ENCODE results near the gene ZSCAN26. TPM values are rescaled to one million over a fixed set of nuclear protein-coding genes. Genes with fewer than 3 reads are reported as not detected.

The ZSCAN26 gene
- total RNA-seq, 1 experiment from 2014 or later = 9.0 TPM

DNA sequence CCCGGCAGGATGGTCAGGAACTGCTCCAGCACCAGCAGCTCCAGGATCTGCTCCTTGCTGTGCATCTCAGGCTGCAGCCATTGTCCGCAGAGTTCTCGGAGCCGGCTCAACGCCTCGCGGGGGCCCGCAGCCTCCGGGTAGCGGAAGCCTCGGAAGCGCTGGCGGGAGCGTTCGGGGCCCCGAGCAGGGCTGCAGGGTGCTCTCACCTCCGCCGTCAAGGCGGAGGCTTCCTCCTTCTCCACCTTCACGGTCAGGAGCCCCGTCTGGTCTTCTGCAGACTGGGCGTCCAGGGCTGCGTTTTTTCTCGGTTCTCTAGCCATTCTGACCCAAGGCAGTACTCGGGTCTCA lies 15.3 kb upstream of the ZSCAN26 start:
- Histone ChIP-seq H3K79me2 (ENCODE audit: insufficient read depth, low read length) (peaks cover 3% of the 10 kb centered on the region; the same call in 1 of the 2 replicates), H3K4ac (ENCODE audit: low read depth, low read length) (no peak overlapping the region), H3T11ph (ENCODE audit: low read length) (no peak overlapping the region), H3K18ac (ENCODE audit: insufficient read length, low read depth, low read length) (no peak overlapping the region), H3K9me3 (ENCODE audit: control insufficient read depth, low read depth, low read length) (no peaks in the 10 kb centered on the region), H3K14ac (ENCODE audit: insufficient read depth, low read length) (no peak overlapping the region), H3K23ac (ENCODE audit: insufficient read length, low read depth, low read length) (no peak overlapping the region), H2BK5ac (ENCODE audit: insufficient read length, low read length) (no peak overlapping the region), H3K4me1 (ENCODE audit: insufficient read depth, low read length) (no peaks in the 10 kb centered on the region), H2BK15ac (ENCODE audit: low read depth, low read length) (no peak overlapping the region), H4K5ac (ENCODE audit: insufficient read length, low read depth, low read length) (no peak overlapping the region), H4K8ac (replicated peaks; ENCODE audit: insufficient read length, low read depth, low read length) (no peak overlapping the region), H3K79me1 (ENCODE audit: insufficient read depth, low read depth, low read length, poor library complexity, severe bottlenecking) (no peaks in the 10 kb centered on the region), H2BK120ac (ENCODE audit: low read depth, low read length, poor library complexity, severe bottlenecking) (no peak overlapping the region), H3K56ac (ENCODE audit: insufficient read length, low read depth, low read length) (no peak overlapping the region), H2BK20ac (ENCODE audit: low read depth, low read length, poor library complexity, severe bottlenecking) (no peak overlapping the region), H3K9ac (ENCODE audit: extremely low read depth, insufficient read length, low read length) (peak overlapping the region; percentile 82), H4K91ac (ENCODE audit: insufficient read length, low read depth, low read length) (no peak overlapping the region), H3K23me2 (ENCODE audit: insufficient read length, low read depth, low read length, poor library complexity, severe bottlenecking) (peaks cover 4% of the 10 kb centered on the region), H3K27ac (ENCODE audit: insufficient read length, low read depth, low read length) (no peak overlapping the region), H2BK12ac (ENCODE audit: insufficient read length, low read depth, low read length) (no peak overlapping the region), H2AK5ac (ENCODE audit: insufficient read length, low read length) (no peak overlapping the region), H4K20me1 (ENCODE audit: control insufficient read depth, insufficient read depth, insufficient read length) (no peaks in the 10 kb centered on the region), H2AFZ (ENCODE audit: low read length) (no peak overlapping the region), H3K27me3 (ENCODE audit: insufficient read depth, low read length) (no peaks in the 10 kb centered on the region; the same call in 1 of the 2 replicates), H3K4me2 (ENCODE audit: insufficient read depth, insufficient read length, low read length) (peak overlapping the region; percentile 69)
- peaks cover 2 to 22% (median 15%) of the 10 kb centered on the region in 3 experiments; a peak in 5 of 7 replicates for H3K36me3 Mint-ChIP-seq (ENCODE audit: insufficient read depth in 1 of 3, low read depth in 3 of 3)
- peaks cover 13 to 14% of the 10 kb centered on the region in 2 experiments for H3K4me1 Mint-ChIP-seq
- H3K4me3 Mint-ChIP-seq = peak overlapping the region; percentile 96 to 98
- H3K27me3 Mint-ChIP-seq (ENCODE audit: low read depth) = peaks cover 1% of the 10 kb centered on the region; the same call in 1 of the 2 replicates
- peak; percentile 28 for DNase-seq
- WGBS (ENCODE audit: extremely low coverage, insufficient read length, low lambda C conversion rate) = no CpG with 5 or more reads among the region's 25 CpGs
- H3K9me3 Mint-ChIP-seq = no peaks in the 10 kb centered on the region
- peak overlapping the region; percentile 85 to 93 (median 93); a peak in 6 of 7 replicates for H3K27ac Mint-ChIP-seq
- TF ChIP-seq, protein P1, sequence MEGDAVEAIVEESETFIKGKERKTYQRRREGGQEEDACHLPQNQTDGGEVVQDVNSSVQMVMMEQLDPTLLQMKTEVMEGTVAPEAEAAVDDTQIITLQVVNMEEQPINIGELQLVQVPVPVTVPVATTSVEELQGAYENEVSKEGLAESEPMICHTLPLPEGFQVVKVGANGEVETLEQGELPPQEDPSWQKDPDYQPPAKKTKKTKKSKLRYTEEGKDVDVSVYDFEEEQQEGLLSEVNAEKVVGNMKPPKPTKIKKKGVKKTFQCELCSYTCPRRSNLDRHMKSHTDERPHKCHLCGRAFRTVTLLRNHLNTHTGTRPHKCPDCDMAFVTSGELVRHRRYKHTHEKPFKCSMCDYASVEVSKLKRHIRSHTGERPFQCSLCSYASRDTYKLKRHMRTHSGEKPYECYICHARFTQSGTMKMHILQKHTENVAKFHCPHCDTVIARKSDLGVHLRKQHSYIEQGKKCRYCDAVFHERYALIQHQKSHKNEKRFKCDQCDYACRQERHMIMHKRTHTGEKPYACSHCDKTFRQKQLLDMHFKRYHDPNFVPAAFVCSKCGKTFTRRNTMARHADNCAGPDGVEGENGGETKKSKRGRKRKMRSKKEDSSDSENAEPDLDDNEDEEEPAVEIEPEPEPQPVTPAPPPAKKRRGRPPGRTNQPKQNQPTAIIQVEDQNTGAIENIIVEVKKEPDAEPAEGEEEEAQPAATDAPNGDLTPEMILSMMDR (conservative IDR thresholded peaks at IDR 0.05) = no peak
